22Rv1 (cell line): ENCODE measurements around the gene P2RY11.

ENCODE experiments used
- H3K27ac ChIP-seq: fragments of 450-650 bp; 2 replicates; pipeline ENCODE4 v1.5.1; 2017
- ZFX ChIP-seq: fragments of 450-650 bp; IDR thresholded peaks from 2 replicates; pipeline ENCODE4 v1.6.1; 2017; ENCODE audit warnings: antibody characterized with exemption, borderline replicate concordance
- TF ChIP-seq, protein P1 (sequence below): fragments of 450-650 bp; IDR thresholded peaks from 2 replicates; pipeline ENCODE4 v1.5.1; 2017; ENCODE audit warnings: mild to moderate bottlenecking

P2RY11 gene

DNA sequence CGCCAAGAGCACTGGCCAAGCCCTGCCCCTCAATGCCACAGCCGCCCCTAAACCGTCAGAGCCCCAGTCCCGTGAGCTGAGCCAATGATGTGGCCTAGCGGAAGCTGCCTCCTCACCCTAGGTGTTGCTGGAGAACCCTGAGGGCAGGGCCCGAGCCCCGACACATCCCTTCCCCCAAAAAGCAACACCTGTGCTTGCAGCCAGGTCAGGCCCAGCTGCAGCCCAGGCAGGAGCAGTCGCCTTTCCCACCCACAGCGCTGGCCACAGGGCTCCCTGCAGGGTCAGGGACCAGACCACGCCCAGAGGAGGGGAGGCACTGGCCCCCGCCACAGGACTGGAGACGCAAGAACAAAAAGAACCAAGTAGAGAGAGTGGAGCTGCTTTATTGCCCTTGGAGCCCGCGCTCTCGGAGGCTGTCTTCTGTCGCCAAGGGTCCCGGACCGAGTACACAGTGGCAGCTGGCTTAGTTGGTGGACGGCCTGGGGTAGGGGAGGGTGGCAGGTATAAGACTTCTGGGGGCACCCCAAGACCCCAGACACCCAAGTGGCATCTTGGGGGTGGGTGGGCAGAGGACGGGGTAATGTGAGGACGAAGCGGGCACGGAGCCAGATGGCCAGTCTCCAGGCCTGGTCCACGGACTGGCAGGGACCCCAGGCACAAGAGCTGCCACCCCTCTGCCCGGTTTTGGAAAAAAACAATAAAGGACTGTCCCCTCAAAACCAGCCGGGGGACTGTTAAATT lies 3.3 kb downstream of the P2RY11 start:
- peak overlapping the region; percentile 63 for H3K27ac ChIP-seq
- TF ChIP-seq ZFX: no peak

DNA sequence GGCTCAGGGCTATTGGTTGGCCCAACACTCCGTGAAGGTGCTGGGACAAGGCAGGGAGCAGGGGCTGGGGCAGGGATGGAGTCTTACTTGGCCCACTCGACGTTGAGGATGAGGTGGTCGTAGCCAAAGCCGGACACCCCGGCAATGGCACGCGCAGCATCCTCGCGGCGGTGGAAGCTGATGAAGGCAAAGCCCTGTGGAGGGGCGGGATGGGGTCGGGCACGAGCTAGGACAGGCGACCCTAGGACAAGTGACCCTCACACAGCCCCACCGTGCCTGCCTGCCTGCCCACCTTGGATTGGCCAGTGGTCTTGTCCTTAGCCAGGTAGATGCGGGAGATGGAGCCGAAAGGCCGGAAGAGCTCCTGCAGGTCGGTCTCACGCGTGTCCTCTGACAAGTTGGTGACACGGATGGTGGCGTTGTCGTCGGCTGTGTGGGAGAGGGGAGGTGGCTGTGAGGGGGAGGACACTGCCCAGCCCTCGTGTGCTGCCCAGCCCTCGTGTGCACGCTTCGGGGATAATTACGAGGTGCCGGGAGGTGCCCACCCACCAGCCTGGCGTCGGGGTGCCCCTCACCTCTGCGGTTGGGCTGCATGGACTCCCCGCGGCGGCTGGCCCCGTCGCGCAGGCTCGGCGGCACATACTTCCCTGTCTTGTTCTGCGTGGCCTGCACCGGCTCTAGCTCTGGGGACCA lies 4.0 kb downstream of the P2RY11 start:
- TF ChIP-seq ZFX: no peak
- TF ChIP-seq, protein P1, sequence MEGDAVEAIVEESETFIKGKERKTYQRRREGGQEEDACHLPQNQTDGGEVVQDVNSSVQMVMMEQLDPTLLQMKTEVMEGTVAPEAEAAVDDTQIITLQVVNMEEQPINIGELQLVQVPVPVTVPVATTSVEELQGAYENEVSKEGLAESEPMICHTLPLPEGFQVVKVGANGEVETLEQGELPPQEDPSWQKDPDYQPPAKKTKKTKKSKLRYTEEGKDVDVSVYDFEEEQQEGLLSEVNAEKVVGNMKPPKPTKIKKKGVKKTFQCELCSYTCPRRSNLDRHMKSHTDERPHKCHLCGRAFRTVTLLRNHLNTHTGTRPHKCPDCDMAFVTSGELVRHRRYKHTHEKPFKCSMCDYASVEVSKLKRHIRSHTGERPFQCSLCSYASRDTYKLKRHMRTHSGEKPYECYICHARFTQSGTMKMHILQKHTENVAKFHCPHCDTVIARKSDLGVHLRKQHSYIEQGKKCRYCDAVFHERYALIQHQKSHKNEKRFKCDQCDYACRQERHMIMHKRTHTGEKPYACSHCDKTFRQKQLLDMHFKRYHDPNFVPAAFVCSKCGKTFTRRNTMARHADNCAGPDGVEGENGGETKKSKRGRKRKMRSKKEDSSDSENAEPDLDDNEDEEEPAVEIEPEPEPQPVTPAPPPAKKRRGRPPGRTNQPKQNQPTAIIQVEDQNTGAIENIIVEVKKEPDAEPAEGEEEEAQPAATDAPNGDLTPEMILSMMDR: no peak

DNA sequence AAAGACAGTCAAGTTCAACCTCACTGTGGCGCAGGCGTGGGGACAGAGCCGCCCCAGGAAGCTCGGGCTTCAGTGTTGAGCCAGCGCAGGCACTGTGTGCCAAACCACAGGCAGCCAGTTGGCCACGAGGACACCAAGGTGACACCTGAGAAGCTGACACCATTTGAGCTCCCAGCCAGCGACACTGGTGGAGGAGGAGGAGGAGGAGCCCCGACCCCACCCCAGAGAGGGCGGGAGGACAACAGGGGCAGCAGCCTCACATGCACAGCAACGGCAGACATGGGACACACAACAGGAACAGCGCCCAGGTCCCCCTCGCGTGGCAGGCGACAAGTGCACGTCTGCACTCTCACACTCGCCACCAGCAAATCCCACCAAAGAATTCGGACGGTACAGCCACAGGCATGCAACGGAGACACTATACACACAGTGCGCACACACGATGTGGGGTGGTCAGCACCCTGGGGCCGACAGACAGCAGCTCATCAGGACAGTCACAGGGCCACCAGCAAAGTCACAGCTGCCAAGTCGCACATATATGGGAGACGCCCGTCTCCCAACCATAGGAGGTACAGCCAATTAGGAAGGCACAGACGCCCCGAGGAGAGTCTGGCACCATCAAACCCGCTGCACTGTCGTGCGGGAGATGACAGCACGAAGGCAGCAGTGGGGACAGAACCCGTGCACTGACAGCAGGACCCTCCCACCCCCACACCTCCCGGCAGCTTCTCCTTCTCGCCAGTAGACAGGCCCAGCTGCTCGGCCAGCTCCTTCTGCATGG lies 4.8 kb downstream of the P2RY11 start:
- TF ChIP-seq, protein P1: no peak
- no peak for TF ChIP-seq ZFX
- no peak overlapping the region for H3K27ac ChIP-seq

More for the DNA sequence above, 4.0 kb downstream of the P2RY11 start:
- H3K27ac ChIP-seq: peak overlapping the region; percentile 63; the same call in 1 of the 2 replicates

DNA sequence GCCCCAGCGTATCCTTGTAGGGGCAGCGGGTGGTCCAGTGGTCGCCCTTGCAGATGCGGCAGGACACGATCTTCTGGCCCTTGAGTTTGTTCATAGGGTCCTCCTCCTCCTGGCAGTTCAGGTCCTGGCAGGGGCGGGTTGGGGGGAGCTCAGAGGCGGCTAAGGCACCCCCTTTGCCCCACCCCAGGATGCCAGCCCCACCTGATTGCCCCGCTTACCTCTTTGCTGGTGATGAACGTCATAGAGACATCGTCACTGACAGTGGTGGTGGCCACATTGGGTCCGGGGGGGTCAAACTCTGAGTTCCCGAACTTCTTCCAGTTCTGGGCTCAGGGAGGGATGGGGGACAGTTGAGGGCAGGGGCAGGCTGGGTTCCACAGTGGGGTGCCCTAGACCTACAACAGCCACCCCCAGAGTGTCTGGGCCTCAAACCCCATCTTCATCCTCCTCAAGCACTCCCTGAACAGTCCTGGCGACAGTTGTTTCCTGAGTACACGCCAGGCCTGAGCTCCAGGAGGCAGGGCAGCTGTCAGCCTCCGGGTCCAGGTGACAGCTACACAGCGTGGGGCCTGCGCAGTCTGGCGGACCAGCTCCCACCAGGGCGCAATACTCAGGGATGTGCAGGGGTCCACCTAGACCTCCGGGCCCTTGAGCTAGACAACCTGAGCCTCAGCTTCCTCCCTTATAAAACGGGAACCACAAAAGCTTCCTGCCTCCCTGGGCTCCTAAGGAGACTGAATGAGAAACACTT lies 5.5 kb downstream of the P2RY11 start:
- no peak for TF ChIP-seq ZFX
- TF ChIP-seq, protein P1: no peak
- no peak overlapping the region for H3K27ac ChIP-seq

DNA sequence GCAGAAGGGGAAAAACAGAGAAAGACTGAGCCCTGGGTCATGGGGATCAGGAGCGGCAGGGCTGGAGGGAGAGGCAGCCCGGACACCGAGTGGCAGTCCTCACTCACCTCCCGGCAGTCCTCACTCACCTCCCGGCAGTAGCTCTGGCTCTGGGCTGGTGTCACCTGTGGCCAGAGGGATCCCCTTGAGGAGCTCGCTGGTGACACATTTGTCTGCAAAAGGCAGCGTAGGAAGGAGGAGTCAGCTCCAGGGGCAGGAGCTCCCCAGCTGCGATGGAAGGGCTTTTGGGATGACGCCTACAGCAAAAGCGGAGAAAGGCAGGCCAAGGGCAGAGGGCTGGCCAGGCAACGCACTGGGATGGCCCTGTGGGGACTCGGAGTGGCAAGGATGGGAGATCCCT lies 7.5 kb downstream of the P2RY11 start:
- TF ChIP-seq, protein P1: no peak
- no peak for TF ChIP-seq ZFX
- H3K27ac ChIP-seq: peak overlapping the region; percentile 64

DNA sequence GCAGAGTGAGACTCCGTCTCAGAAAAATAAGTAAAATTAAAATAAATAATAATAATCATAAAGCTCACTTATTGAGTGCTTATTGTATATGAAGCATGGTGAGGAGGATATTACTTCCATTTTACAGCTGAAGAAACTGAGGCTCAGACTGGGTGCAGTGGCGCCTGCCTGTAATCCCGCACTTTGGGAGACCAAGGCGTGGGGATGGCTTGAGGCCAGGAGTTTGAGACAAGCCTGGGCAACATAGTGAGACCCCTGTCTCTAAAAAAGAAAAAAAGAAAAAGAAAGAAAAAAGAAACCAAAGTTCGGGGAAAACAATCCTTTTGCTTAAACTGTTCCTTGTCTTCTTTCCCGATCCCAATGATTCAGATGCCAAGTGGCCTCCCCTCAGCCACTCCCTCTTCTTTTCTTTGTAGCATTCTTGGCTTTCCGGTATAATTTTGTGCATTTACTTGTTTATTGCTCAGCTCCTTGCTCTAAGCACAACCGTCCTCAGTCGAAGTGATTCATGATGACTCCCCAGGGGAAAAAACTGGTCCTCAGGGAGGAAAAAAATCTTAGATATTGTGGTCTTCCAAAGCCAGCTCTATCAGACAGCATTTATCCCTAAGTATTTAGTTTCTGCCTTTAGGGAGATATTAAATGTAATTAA lies 9.2 kb downstream of the P2RY11 start:
- H3K27ac ChIP-seq: peak overlapping the region; percentile 64; the same call in 1 of the 2 replicates
- TF ChIP-seq, protein P1: no peak
- TF ChIP-seq ZFX: no peak
